ENCODE measurements around the gene CFH. TPM values are rescaled to one million over a fixed set of nuclear protein-coding genes. Genes with fewer than 3 reads are reported as not detected.

The CFH gene
- total RNA-seq, 4 donors from 2014 or later = 9.2 to 90.6 (median 43.8) TPM

DNA sequence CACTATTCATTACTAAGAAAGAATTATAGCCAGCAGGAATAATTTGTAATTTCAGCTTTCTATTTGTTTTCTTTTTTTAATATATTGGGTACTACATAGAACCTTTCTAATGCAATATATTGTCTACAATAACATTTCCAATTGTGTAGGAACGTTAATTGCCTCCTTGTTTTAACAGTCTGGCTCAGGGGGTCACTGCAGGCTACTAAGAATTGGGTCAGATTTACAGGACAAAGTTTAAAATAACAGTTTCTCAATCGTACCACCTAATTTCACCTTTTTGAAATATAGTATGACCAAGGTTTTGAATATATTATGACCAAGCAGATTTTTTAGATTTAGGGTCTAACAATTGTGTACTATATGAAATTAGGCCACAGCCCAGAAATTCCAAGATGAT lies 2.4 kb downstream of the CFH start:
- no peak for DNase-seq
- 44 to 47% methylated on average over 2 of the region's 2 CpGs for WGBS, 2 donors
- Histone ChIP-seq H3K36me3 (no peaks in the 10 kb centered on the region), H3K27ac (peak overlapping the region in 1 of 4 donors; percentile 70), H3K4me1 (peaks cover 0 to 27% (median 0%) of the 10 kb centered on the region in 3 donors), H3K27me3 (no peaks in the 10 kb centered on the region), H3K9me3 (no peaks in the 10 kb centered on the region), H3K4me3 (peak overlapping the region in 3 of 4 donors; percentile 24 to 60 (median 37))
- TF ChIP-seq POLR2A (IDR thresholded peaks at IDR 0.05) = no peak
- no peak for TF ChIP-seq CTCF (IDR thresholded peaks at IDR 0.05)
- intact Hi-C loops (cut with DNase I) = no loop called here

DNA sequence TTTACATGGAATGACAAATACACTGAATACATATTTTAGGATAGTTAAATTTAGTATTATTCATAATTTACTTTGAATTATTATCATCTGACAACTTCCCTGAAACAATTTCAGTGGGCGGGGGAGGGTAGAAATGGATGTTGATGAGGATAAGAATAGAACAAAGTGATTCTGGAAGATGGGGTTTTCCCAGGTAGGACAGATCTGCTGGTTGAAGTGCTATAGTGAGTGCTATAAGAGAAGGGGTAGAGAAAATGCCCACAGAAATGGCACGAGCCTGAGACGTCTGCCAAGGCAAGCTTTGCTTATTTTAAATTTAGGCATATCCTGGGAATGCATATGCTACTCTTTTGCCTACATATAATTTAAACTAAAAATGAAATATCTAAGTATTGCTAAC lies 3.2 kb downstream of the CFH start:
- Histone ChIP-seq H3K9me3 (no peaks in the 10 kb centered on the region), H3K4me1 (peaks cover 0 to 32% (median 0%) of the 10 kb centered on the region in 3 donors), H3K27me3 (no peaks in the 10 kb centered on the region), H3K27ac (no peak overlapping the region), H3K4me3 (peak overlapping the region in 2 of 4 donors; percentile 37 to 60), H3K36me3 (no peaks in the 10 kb centered on the region)
- 68 to 79% methylated on average over 3 of the region's 3 CpGs for WGBS, 2 donors
- intact Hi-C loops (cut with DNase I) = no loop called here
- no peak for DNase-seq
- no peak for TF ChIP-seq POLR2A (IDR thresholded peaks at IDR 0.05)
- TF ChIP-seq CTCF (IDR thresholded peaks at IDR 0.05) = no peak

DNA sequence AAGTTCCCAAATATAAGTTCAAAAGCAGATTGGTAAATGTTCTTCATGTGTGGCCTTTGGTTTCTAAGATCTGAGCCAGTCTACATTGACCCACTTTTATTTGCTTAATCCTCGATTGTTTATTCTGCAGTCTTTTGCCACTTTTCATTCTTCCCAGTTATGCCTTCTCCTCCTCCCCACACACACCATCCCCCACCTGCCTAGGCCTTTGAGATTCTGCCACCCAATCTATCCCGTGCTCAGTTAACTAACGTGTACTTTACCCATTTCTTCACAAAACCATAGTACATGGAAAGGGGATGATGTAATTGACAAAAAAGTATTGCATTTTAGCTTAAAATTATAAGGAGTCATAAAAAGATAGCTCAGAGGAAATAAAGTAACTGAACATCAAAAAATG lies 3.7 kb downstream of the CFH start:
- Histone ChIP-seq H3K36me3 (no peaks in the 10 kb centered on the region), H3K9me3 (no peaks in the 10 kb centered on the region), H3K27me3 (no peaks in the 10 kb centered on the region), H3K27ac (no peak overlapping the region), H3K4me1 (peaks cover 0 to 36% (median 0%) of the 10 kb centered on the region in 3 donors), H3K4me3 (peak overlapping the region in 2 of 4 donors; percentile 37 to 60)
- WGBS, 2 donors = 77 to 81% methylated on average over 3 of the region's 3 CpGs
- TF ChIP-seq CTCF (IDR thresholded peaks at IDR 0.05) (no peak), POLR2A (IDR thresholded peaks at IDR 0.05) (no peak)
- no peak for DNase-seq
- intact Hi-C loops (cut with DNase I) = no loop called here

DNA sequence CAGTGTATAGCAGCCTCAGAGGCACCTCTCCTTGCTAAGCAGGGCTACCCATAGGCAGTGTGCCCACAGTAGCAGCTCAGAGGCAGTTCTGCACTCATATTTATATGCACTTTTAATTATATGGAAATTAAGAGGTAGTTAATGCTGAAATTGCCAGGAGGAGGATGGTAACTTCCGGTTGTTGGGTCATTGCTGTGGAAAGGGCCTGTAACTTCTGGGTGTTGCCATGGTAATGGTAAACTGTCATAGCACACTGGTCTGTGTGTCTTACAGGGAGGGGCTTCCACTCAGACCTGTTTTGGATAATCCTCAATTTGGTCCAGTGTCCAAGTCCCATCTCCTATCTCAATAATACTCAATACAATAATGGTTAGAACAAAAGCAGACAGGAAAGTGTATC lies 7.6 kb downstream of the CFH start:
- no peak overlapping the region for H3K4me3 ChIP-seq
- 44 to 54% methylated on average over 1 of the region's 1 CpG for WGBS, 2 donors
- no peak overlapping the region for H3K27ac ChIP-seq
- DNase-seq = no peak
- intact Hi-C loops (cut with DNase I) = no loop called here
- H3K36me3 ChIP-seq = no peaks in the 10 kb centered on the region
- peaks cover 0 to 30% (median 0%) of the 10 kb centered on the region in 3 donors for H3K4me1 ChIP-seq
- TF ChIP-seq CTCF (IDR thresholded peaks at IDR 0.05) = no peak
- TF ChIP-seq POLR2A (IDR thresholded peaks at IDR 0.05) = no peak
- H3K27me3 ChIP-seq = no peaks in the 10 kb centered on the region
- H3K9me3 ChIP-seq = no peaks in the 10 kb centered on the region

- no peaks in the 10 kb centered on the region for H3K36me3 ChIP-seq
- DNase-seq = no peak
- intact Hi-C loops (cut with DNase I) = no loop called here
- H3K27me3 ChIP-seq = no peaks in the 10 kb centered on the region
- no peaks in the 10 kb centered on the region for H3K9me3 ChIP-seq
- peak overlapping the region in 3 of 4 donors; percentile 25 to 45 (median 31) for H3K4me3 ChIP-seq
- H3K27ac ChIP-seq = peak overlapping the region in 2 of 4 donors; percentile 4 to 30
- WGBS, 2 donors = 73 to 83% methylated on average over 3 of the region's 3 CpGs
- peaks cover 0 to 22% (median 0%) of the 10 kb centered on the region in 3 donors for H3K4me1 ChIP-seq
- TF ChIP-seq POLR2A (IDR thresholded peaks at IDR 0.05) (no peak), CTCF (IDR thresholded peaks at IDR 0.05) (no peak)
These were observed 8.4 kb downstream of the CFH start for GRCh38 chr1:196660272-196660671.

All from esophagus squamous epithelium (tissue), 5 donors.